HG02870 (cell line): ENCODE results near the gene HOXB4.

Source experiments
- ATAC-seq: cut with Tn5 transposase; IDR thresholded peaks from one replicate; pipeline ENCODE4 v1.9.1; 2021; ENCODE audit warnings: mild to moderate bottlenecking, moderate library complexity; ENCODE audit not compliant: unreplicated experiment

The HOXB4 gene

GRCh38 chr17:48577946-48578615 is at the start of gene HOXB4:
HOXB4 (minus strand) TSS chr17:48578350; CDS start chr17:48578319, 31 bp downstream.
- peak; percentile 69 for ATAC-seq

GRCh38 chr17:48627118-48627597 is 49.0 kb upstream of the HOXB4 start:
- no peak for ATAC-seq

- ATAC-seq = no peak
Observed at GRCh38 chr17:48626245-48627117, 48.3 kb upstream of the HOXB4 start, which contains the start of gene HOXB9. HOXB9 (minus strand) TSS chr17:48626358; CDS start chr17:48626269, 89 bp downstream.

GRCh38 chr17:48625495-48626244 is 47.5 kb upstream of the HOXB4 start:
- ATAC-seq = no peak

- no peak for ATAC-seq
Observed at GRCh38 chr17:48624544-48625494, 46.7 kb upstream of the HOXB4 start.

- no peak for ATAC-seq
Observed at GRCh38 chr17:48624118-48624517, 46.0 kb upstream of the HOXB4 start.

- ATAC-seq = no peak
Observed at GRCh38 chr17:48623583-48623982, 45.4 kb upstream of the HOXB4 start.

- no peak for ATAC-seq
Observed at GRCh38 chr17:48622857-48623256, 44.7 kb upstream of the HOXB4 start.

GRCh38 chr17:48621410-48622392 is 43.6 kb upstream of the HOXB4 start:
- ATAC-seq = no peak

- no peak for ATAC-seq
Observed at GRCh38 chr17:48620461-48621139, 42.5 kb upstream of the HOXB4 start.

- ATAC-seq = no peak
Observed at GRCh38 chr17:48619826-48620449, 41.8 kb upstream of the HOXB4 start.

GRCh38 chr17:48618256-48618896 is 40.2 kb upstream of the HOXB4 start:
- no peak for ATAC-seq

- no peak for ATAC-seq
Observed at GRCh38 chr17:48617471-48618255, 39.5 kb upstream of the HOXB4 start.

- no peak for ATAC-seq
Observed at GRCh38 chr17:48616717-48617470, 38.7 kb upstream of the HOXB4 start.

GRCh38 chr17:48615963-48616716 is 38.0 kb upstream of the HOXB4 start:
- no peak for ATAC-seq
